DMS 273 (cell line): Measurements from ENCODE around the gene RBM33.
A peak's percentile ranks its signal among the peaks of the same experiment; 100 is the strongest.
"Not testable (repeated sequence)": the region's sequence is repeated elsewhere in the genome, so short reads cannot be mapped to it uniquely, and the experiment has no call there.

ENCODE experiments used
- DNase-seq: peaks from one replicate; lab custom pipeline; 2025; ENCODE audit not compliant: unreplicated experiment; lab: John Stamatoyannopoulos, UW

Gene RBM33

DNA sequence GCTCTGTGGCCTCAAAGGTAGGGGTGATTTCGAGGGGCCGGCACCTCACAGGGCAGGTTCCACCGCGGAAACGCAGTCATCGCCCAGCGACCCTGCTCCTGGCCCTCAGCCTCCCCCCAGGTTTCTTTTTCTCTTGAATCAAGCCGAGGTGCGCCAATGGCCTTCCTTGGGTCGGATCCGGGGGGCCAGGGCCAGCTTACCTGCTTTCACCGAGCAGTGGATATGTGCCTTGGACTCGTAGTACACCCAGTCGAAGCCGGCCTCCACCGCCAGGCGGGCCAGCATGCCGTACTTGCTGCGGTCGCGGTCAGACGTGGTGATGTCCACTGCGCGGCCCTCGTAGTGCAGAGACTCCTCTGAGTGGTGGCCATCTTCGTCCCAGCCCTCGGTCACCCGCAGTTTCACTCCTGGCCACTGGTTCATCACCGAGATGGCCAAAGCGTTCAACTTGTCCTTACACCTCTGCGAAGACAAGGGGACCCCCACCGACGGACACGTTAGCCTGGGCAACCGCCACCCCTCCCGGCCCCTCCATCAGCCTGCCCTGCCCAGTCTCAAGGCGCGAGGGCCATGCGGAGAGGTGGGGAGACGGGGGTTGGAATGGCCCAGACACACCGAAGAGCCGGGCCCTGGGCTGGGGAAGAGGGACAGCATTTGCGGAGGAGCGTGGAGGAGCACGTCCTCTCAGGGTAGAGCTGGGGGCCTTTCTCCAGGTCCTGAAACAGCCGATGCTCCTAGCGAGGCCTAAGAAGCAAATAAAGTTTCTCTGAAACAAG is 161.8 kb downstream of the RBM33 start:
- no peak for DNase-seq

DNA sequence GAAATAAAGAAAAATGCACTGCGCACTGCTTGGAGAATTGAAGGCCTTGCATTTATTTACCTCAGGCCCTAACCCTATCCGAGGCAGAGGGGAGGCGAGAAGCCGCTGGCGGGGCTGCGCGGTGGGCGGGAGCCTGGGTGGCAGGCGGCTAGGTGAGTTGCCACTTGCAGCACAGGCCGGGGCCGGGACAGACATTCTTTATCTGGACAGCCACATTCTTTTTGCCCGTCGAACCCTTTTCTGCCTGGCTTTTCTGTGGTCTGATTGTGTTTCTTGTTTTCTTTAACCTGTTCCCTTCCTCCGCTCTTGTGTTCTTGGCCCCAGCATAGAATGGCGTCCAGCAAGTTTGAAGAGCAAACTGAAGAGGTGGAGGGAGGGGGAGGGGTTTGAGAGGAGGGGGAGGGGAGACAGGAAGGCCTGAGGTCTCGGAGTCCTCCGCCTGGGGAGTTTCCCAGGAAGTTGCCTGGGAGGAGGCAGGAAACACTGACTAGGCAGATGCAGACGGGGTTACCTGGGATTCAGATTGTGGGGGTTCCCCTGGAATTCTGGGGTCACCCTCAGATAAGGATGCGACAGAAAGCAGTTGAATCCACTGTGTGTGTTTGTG is 162.7 kb downstream of the RBM33 start:
- no peak for DNase-seq

DNA sequence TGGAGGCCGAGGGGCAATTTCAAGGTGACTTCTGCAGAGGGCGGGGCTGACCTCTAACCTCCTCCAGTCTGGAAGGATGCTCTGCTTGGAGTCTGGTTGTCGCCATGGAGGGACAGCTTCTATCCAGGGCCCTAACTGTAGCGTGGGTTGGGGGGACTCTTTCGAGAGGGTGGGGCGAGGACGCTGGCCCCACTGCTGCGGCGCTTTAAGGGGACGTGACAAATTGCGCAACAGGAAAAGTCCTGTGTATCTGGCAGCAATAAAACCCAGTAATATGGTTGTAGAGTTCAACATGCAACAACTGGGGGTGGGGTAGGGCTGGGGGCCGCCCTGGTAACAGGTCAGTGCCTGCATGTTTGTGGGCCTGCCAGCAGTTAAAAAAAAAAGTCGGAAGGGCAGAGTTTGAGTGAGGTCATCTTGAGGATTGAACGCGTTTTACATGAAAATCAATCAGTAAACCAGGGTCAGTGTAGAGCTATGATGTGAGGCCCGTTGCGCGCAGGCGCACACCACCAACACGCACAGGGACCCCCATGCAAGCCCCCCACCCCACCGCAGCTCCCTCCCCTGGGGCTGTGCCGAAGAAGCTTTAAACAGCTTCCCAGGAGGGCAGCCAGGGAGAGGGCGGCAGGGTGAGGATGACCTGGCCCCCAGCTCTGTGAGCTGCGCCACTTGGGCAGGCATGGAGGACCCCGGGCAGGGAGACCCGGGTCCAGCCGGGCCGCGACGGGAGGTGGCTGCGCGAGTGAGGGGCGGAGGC is 163.5 kb downstream of the RBM33 start:
- no peak for DNase-seq

DNA sequence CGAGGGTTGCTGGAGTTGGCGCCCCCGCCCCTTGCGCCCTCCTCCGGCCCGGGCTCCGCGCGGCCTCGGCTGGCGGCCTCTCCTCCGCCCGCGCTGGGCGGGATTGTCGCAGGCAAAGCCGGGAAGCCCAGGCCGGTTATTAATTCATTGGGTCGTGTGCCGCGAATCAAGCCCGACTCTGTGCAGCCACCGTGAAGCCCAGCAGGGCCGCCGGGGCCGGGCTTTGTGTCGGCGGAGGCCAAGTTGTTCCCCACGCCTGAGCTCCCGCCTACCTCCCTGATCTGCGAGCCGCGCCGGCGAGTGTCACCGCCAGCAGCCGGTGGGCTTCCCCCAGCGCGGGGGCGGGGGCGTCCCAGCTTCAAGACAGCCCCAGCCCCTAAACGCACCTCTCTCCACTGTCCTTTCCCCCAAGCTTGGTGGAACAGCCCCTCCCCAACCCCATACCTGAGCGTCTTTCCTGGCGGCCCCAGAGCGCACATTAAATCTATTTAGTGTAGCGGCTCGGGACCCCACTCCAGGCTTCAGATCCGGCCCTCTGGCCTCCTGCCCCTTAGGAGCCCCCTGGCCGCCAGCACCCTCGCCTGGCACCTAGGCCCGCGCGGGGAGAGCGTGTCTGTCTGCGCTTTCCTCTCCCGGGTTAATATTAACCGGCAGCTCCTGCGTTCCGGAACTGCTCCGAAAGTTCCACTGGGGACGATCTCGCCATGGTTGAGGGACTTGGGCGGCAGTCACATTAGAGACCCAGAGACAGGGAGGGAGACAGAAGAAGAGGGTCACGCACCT is 164.3 kb downstream of the RBM33 start:
- DNase-seq, result peak; percentile 71

DNA sequence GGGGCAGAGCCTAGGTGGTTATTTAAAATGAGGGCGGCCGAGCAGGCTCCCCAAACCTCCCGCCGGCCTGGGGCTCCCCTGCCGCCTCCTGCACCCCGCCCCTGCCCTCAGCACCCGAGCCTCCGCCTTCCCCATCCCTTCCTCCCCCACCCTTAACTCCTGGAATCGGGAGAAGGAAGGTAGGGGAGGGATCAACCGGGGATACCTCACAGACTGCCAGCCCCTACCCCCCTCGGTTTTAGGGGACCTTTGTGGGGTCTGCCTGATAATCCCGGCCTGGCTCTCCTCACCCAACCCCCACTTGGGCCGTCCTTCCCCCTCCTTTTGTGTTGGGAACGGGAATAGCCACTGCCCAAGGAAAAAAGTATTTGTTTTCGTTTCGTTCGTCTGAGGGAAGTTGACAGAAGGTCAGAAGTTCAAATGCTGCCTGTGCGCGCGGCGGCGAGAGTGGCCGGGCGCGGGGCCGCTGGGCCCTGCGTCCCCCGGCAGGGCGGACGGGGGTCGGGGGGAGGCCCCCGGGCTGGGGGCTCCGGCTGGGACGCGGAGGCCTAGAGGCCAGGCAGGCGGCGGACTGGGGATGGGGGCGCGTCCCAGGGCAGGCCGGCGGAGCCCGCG is 165.0 kb downstream of the RBM33 start:
- DNase-seq, result no peak

DNA sequence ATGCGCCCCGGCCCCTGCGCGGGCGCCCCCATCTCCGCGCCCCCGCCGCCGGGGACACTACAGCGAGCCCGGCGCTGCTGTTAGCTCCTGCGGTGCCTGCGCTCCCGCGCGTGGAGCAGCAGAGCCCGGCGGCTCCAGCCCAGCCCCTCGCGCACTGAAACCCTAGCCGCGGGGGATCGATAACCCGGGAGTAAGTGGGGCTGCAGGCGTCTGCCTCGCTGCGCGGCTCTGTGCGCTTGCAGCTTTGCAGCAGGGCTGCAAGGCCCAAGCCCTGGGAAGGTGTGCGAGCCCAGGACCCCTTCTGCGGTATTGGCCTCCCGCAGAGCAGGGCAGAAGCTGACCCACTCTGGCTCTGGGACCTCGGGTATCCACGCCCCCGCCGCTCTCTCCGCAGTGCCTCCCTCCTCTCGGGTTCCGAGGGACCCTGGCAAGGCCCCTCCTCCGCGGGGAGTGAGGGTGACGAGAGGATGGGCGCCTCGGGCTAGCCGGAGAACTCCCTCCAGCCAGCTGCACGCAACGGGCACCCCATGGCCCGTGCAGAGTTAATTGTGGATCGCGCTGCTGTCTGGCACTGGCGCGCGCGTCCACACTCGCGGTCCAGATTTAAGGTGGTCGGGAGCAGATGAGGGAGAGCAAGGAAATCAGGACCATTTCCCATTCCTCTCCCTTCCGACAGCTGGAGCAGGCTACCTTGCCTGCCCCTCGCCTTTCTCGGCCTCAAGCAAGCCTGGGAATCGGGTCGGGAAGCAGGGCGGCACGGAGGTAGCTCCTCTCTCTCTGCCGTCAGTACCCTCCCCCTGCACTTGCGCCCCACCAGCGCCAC is 165.7 kb downstream of the RBM33 start:
- peak; percentile 49 for DNase-seq

DNA sequence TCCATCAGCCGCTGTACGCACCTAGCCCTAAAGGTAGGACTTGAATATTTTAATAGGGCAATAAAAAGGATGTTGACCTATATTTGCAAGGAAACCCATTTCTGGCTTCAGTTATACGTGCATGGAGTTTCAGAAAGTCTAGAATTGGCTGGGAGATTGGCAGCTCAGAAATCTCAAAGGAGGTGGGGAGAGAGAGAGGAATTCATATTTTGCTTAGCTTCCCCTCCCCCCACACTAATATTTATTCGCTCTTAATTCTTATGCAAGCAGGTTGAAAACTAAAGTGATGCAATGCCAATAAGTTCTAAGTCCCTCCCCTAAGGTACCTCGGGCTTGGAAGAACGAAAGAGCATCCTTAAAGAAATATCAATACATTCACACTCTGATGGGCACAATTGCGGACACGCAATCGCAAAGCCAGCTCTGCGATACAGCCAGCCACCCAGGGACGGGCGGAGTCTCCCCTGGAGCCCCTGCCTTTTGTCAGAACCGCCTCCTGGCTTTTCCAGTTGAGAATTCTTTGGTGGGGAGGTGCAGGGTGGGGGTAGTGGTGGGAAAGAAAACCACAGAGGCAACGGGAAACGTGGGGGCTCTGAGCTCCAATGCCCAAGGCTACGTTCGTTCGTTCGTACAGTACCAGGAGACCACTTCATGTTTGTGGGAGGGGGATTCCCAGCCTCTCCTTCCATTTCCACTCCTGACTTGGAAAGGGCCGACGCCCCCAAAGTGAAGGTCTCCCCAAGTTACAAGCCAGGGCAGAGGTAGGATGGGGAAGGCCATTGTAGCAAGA is 166.5 kb downstream of the RBM33 start:
- no peak for DNase-seq

DNA sequence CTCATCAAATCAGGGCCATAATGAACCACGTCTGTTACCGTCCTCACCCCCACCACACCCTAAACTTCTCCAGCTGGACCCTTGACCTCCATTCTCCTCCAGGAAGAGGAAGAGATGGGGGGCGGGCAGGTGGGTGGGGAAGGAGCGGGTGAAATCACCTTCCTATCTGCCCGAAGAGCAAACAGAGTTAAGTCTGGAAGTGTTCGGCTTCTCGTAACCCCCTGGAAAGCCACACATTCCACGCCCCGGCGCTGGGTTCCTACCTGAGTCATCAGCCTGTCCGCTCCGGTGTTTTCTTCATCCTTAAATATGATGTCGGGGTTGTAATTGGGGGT is 167.1 kb downstream of the RBM33 start:
- no peak for DNase-seq

DNA sequence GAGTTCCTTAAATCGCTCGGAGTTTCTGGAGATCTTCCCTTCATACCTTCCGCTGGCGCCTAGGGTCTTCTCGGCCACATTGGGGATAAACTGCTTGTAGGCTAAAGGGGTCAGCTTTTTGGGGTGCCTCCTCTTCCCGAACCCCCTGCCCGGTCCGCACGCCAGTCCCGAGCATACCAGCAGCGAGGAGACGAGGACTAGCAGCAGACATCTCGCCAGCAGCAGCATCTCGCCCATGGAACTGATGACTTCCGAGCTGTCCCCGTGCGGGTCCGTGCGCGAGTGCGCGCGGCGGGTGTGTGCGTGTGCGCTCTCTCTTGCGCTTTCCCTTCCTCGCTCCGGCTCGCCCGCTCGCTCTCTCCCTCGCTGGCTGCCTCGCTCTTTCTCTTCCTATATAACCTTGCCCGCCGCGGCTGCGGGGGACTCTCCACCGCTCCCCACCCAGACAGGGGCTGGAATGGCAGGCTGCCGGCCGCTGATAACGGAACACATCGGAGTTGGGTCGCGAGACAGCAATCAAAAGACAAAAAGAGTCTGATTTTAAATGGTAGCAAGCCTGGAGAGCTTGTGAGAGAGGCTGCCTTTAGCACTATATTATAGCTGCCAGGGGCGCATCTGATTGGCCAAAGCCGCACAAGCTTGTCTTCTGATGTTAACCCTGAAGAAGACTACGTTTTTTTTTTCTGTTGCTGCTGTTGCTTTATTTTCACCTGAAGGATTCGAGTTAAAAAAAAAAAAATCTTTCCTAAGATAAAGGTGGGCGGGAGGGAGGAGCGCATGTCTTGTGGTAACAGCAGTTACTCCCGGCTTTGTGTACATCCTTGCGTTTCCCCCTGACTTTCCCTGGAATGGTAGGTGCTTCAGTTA is 167.7 kb downstream of the RBM33 start, which contains the start of gene SHH:
Gene SHH, minus strand, starts transcription at position 569 of the 867 bp plus-strand sequence. Its CDS starts 341 bp downstream, at position 228.
- DNase-seq, result peak; percentile 64

DNA sequence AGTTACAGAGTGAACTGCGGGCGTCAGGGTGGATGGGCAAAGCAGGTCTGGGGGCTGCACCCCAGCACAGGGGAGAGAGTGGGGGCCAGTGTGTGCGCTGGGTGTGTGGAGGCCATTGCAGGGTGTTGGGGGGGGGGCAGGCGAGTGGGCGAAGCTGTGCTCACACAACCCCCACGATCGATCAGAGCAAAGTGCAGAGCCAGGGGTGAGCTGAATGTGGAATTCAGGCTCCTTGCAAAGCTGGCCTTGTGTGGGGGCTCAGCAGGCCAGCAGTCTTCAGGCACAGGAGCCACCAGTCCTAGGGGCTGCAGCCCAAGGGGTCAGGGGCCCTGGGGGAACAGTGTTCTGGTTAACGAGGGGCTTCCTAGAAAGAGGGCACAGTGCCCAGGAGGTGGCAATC is 168.7 kb downstream of the RBM33 start:
- no peak for DNase-seq

DNA sequence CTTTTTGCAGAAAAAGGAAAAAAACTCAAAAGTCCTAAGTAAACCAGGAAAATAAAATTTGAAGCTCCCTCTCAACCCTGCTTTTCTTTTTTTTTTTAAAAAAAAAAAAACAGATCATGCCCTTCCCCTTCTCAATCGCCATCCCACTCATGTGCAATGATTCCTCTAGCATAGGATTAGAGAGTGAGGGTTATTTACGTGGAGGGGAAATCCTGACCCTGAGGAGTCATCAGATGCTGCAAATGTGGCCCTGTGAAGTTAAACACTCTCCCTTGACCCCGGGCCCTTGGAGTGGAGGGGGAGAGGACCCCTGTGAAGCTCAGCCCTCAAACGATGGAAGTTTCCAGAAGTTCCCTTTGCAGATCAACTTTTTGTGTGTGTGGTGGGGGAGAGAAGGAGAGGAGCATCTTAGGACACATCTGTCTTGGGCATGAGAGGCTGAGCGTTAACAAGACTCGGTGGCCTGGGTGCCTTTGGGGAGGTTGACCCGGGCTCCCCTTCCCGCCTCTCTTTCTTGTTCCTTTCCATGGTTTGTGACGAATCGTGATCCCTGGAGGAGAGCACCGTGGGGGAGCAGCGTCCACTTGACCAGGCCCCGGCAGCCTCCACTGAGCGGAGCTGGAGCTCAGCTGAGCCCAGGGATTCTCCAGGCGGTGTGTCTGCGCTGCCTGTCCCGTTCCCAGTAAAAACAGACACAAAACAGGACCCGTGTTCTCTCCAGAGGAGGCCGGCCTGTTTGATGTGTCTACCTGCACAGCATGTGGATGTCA is 169.3 kb downstream of the RBM33 start:
- no peak for DNase-seq

DNA sequence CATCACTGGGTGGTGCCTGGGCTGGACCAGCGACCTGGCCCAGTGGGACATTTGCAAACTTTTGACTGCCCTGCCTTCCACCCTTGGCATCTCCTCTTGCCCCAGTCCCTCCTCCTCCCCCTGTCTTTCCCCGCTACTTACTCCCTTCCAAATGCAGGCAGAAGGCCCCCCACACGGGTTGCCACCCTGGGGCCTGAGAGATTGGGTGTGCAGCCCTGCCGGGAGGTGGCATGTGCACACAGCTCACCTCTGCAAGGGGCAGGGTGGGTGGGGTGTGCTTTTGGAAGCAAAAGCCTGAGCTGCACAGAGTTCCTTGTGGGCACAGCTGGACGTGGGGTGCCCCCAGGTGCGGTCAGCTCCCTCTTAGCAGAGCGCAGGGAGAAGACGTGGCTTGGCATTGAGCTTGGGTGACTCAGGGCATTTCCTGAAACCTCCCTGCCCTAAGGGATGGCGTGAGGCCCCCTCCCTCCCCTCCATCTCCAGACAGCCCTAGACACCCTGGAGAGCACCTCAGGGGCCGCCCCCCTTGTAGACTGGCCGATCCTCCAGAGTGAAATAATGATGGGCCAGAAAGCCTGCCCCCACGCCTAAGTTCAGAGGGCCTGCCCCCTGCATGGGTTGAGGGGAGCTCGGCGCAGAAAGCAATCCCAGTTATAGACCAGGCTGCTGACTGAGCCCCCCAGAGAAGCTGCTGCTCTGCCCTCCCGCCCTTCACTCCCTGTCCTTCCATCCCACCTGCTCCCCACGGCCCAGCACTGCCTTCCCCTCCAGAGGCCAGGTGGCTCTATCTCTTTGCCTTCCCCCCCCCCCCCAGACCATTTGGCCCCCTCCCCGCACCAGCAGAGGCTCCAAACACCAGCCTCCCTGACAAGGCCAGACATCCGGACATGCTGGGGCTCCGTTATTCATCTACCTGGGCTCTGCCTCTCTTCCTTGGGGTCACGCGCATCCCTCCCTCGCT is 170.1 kb downstream of the RBM33 start:
- no peak for DNase-seq

DNA sequence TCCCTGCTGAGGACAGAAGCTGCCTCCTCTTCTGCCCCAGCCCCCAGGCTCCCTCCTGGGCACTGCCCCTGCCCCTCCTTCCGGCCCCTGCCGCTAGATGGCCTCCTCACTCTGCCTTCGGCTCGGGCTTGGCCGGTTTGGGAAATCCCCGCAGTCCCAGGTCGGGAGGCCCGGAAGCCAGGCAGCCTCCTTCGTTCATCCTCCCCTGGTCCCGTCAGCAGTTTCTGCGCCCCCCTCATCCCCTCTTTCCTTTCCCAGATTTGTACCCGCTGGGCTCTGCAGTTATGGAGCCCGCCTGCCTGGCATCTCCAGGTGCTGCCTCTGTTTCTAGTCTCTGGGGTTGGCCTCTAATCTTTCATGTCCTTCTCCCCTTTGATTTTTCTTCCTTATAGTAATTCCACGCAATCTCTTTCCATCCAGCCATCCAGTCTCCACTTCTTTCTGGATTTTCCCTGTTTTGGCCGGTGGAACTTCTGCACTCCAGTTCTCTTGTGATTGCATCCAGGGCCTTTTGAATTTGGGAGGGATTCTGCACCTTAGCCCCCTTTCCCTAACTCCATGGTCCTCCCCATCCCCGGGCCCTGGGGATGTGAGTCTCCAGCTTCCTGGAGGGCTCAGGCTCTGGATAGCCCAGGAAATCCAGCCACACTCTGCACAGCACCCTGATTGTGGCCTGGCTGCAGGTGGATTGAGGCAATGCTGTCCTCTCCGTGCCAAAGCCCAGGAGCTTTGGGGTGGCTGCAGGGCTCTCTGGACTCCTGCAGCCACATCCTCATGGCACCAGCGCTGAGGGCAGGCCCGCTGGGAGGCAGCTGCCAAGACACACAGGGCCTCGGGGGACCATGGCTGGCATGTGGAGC is 171.1 kb downstream of the RBM33 start:
- peak; percentile 91 for DNase-seq

DNA sequence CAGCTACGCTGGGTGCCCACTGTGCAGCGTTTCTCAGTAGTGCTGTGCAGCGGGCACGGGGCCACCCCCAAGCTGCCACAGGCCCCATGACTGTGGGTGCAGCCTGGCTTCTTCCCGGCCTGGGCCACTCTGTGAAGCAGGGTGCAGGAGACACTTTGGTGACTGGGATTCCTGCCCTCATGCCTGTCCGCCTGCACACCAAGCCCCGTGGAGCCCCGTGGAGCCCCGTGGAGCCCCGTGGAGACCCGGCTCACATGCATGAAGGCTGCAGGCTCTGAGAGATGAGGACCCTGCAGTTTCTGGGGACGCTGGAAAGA is 171.7 kb downstream of the RBM33 start:
- DNase-seq, result no peak

DNA sequence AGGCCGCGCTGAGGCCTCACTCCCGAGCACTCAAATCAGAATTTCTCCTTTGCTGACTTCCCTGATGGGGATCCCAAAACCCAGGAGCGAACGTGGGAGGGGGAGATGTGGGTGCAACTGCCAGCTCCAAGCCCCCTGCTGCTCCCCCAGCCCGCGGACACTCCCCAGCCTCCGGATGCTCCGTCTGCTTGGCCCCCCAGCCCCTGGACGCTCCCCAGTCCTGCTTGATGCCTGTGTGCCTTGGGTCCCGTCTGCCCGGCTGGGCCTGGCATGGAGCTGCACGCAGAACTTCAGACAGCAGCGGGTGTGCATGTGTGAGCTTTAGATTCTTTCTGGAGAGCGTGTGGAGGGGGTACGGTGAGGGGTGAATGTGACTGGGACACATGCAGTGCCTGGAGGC is 172.5 kb downstream of the RBM33 start:
- DNase-seq, result no peak

DNA sequence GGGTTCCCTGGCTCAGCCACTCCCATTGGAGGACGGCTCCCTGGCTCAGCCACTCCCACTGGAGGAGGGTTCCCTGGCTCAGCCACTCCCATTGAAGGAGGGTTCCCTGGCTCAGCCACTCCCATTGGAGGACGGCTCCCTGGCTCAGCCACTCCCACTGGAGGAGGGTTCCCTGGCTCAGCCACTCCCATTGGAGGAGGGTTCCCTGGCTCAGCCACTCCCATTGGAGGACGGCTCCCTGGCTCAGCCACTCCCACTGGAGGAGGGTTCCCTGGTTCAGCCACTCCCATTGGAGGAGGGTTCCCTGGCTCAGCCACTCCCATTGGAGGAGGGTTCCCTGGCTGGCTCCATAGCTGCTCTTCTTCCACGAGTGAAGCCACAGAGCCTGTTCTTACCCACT is 173.1 kb downstream of the RBM33 start:
- not testable (repeated sequence) for DNase-seq
